ENCODE measurements around the gene NEDD4.
"Not testable (repeated sequence)": the region's sequence is repeated elsewhere in the genome, so short reads cannot be mapped to it uniquely, and the experiment has no call there.

NEDD4 gene

DNA sequence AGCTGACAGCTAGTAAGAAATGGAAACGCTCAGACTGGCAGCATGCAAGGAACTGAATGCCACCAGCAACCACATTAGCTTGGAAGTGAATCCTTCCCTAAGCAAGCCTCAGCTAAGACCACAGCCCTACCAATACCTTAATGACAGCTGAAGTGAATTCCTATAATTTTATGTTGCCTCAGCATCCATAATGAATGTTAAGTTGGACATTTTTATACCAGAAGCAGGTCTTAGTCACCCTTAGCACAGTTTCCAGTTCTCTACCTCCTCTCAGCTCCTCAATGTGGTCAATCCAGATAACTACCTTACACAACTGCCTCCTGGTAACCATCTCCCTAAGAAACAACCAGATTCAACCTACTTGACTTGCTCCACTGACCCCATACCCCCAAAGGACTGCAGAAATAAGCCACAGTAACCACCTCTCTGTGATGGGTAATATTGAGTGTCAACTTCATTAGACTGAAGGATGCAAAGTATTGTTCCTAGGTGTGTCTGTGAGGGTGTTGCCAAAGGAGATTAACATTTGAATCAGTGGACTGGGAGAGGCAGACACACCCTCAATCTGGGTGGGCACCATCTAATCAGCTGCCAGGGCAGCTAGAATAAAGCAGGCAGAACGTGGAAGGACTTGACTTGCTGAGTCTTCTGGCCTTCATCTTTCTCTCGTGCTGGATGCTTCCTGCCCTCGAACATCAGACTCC, 33.5 kb downstream of the NEDD4 start:
- H3K9me3 ChIP-seq (ENCODE audit: control insufficient read depth, low read length) = no peaks in the 10 kb centered on the region
- WGBS, 2 experiments (ENCODE audit: insufficient coverage in 2 of 2) = 87 to 90% methylated on average over 4 of the region's 4 CpGs
- no peaks in the 10 kb centered on the region for H3K36me3 ChIP-seq (ENCODE audit: control insufficient read depth, insufficient read depth, low read length)
- H3K4me3 ChIP-seq (ENCODE audit: extremely low read depth, insufficient read depth, low read length, poor library complexity, severe bottlenecking) = no peak overlapping the region
- H3K27ac ChIP-seq (ENCODE audit: low read depth, low read length, severe bottlenecking) = no peak overlapping the region
- H3K4me1 ChIP-seq (ENCODE audit: control insufficient read depth, insufficient read depth, low read length, poor library complexity, severe bottlenecking) = no peaks in the 10 kb centered on the region

DNA sequence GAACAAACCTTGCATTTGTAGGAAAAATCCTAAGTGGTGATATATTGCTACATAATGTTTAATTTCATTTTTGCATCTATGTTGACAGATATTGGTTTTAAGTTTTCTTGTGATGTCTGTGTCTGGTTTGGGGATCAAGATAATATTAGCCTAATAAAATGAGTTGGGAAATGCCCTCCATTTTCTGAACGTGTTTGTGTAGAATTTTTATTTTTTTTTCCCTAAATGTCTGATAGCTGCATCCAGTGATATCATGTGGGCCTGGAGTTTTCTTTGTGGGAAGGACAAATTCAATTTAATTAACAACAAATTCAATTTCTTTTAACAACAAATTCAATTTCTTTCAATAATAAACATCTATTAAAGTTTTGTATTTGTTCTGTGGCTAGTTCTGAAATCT, 35.1 kb downstream of the NEDD4 start:
- Histone ChIP-seq H3K27ac (ENCODE audit: low read depth, low read length, severe bottlenecking) (no peak overlapping the region), H3K36me3 (ENCODE audit: control insufficient read depth, insufficient read depth, low read length) (no peaks in the 10 kb centered on the region), H3K4me1 (ENCODE audit: control insufficient read depth, insufficient read depth, low read length, poor library complexity, severe bottlenecking) (no peaks in the 10 kb centered on the region), H3K4me3 (ENCODE audit: extremely low read depth, insufficient read depth, low read length, poor library complexity, severe bottlenecking) (no peak overlapping the region), H3K9me3 (ENCODE audit: control insufficient read depth, low read length) (no peaks in the 10 kb centered on the region)
- 80% methylated on average over 1 of the region's 1 CpG; no CpG with 5 or more reads in 1 of the 2 experiments for WGBS, 2 experiments (ENCODE audit: insufficient coverage in 2 of 2)

DNA sequence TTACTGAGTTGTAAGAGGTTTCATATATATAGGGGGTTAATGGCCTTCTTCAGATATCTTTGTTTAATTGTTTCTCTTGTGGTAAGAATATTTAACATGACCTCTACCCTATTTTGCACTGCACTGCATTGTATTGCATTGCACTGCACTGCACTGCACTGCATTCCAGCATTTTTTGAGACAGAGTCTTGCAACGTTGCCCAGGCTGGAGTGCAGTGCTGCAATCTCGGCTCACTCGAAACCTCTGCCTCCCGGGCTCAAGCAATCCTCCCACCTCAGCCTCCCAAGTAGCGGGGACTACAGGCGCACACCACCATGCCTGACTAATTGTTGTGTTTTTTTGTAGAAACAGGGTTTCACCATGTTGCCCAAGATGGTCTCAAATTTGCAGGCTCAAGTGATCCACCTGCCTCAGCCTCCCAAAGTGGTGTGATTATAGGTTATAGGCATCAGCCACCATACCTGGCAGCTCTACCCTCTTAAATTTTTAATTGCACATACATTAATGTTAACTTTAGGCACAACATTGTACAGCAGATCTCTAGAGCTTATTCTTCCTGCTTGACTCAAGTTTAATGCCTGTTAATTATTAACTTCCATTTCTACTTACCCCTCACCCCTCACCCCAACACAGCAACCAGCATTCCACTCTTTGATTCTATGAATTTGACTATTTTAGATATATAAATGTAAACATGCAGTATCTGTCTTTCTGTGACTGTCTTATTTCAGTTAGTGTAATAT, 38.4 kb downstream of the NEDD4 start:
- 74 to 100% methylated on average over 3 of the region's 6 CpGs for WGBS, 2 experiments (ENCODE audit: insufficient coverage in 2 of 2)

DNA sequence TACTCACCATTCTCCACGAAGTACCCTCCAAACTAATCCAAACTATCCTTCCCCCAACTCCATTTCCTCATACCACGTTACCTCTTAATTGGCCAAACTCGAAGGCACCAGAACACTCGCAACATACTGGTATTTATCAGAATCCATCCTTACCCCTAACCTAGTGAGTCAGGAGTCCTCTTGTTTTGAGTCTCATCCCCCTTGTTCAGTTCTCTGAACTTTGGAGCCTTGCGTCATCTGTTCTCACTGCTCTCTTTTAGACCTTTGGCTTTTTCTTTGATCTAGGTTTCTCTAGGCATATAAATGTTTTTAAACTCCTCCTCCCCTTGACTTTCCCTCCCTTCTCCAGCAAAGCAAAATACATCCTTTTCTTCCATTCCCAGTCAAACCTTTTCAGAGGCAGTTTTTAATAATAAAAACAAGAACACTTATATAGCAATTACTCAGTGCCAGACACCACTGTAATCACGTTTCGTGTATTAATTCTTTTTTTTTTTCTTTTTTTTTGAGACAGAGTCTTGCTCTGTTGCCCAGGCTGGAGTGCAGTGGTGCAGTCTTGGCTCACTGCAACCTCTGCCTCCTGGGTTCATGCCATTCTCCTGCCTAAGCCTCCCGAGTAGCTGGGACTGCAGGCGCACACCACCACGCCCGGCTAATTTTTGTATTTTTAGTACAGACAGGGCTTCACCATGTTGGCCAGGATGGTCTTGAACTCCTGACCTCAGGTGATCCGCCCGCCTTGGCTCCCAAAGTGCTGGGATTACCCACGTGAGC, 40.7 kb downstream of the NEDD4 start:
- 95 to 97% methylated on average over 11 to 12 of the region's 14 CpGs for WGBS, 2 experiments (ENCODE audit: insufficient coverage in 2 of 2)
- not testable (repeated sequence) for H3K36me3 ChIP-seq (ENCODE audit: control insufficient read depth, insufficient read depth, low read length); H3K4me3 ChIP-seq (ENCODE audit: extremely low read depth, insufficient read depth, low read length, poor library complexity, severe bottlenecking); H3K4me1 ChIP-seq (ENCODE audit: control insufficient read depth, insufficient read depth, low read length, poor library complexity, severe bottlenecking); H3K9me3 ChIP-seq (ENCODE audit: control insufficient read depth, low read length); H3K27ac ChIP-seq (ENCODE audit: low read depth, low read length, severe bottlenecking)

More for the DNA sequence above, 38.4 kb downstream of the NEDD4 start:
- Histone ChIP-seq H3K4me1 (ENCODE audit: control insufficient read depth, insufficient read depth, low read length, poor library complexity, severe bottlenecking) (no peaks in the 10 kb centered on the region), H3K9me3 (ENCODE audit: control insufficient read depth, low read length) (no peaks in the 10 kb centered on the region), H3K36me3 (ENCODE audit: control insufficient read depth, insufficient read depth, low read length) (no peaks in the 10 kb centered on the region), H3K27ac (ENCODE audit: low read depth, low read length, severe bottlenecking) (no peak overlapping the region), H3K4me3 (ENCODE audit: extremely low read depth, insufficient read depth, low read length, poor library complexity, severe bottlenecking) (no peak overlapping the region)

DNA sequence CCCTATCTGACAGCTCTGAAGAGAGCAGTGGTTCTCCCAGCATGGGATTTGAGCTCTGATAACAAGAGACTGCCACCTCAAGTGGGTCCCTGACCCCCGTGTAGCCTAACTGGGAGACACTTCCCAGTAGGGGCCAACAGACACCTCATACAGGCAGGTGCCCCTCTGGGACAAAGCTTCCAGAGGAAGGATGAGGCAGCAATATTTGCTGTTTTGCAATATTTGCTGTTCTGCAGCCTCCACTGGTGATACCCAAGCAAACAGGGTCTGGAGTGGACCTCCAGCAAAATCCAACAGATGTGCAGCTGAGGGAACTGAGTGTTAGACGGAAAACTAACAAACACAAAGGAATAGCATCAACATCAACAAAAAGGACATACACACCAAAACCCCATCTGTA, 48.8 kb downstream of the NEDD4 start:
- H3K4me1 ChIP-seq (ENCODE audit: control insufficient read depth, insufficient read depth, low read length, poor library complexity, severe bottlenecking); H3K9me3 ChIP-seq (ENCODE audit: control insufficient read depth, low read length); H3K4me3 ChIP-seq (ENCODE audit: extremely low read depth, insufficient read depth, low read length, poor library complexity, severe bottlenecking); H3K27ac ChIP-seq (ENCODE audit: low read depth, low read length, severe bottlenecking): not testable (repeated sequence)
- H3K36me3 ChIP-seq (ENCODE audit: control insufficient read depth, insufficient read depth, low read length) = peaks cover 14% of the 10 kb centered on the region
- 95% methylated on average over 2 of the region's 2 CpGs; no CpG with 5 or more reads in 1 of the 2 experiments for WGBS, 2 experiments (ENCODE audit: insufficient coverage in 2 of 2)

DNA sequence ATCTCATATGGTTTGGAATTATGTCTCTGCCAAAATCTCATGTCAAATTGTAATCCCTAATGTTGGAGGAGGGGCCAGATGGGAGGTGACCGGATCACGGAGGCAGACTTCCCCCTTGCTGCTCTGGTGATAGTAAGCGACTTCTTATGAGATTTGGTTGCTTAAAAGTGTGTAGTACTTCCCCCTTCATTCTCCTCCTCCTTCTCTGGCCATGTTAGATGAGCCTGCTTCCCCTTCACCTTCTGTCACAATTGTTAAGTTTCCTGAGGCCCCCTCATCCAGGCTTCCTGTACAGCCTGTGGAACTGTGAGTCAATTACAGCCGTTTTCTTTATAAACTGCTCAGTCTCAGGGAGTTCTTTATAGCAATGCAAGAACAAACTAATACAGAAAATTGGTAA, 51.1 kb downstream of the NEDD4 start:
- H3K4me1 ChIP-seq (ENCODE audit: control insufficient read depth, insufficient read depth, low read length, poor library complexity, severe bottlenecking) = no peaks in the 10 kb centered on the region
- no peak overlapping the region for H3K4me3 ChIP-seq (ENCODE audit: extremely low read depth, insufficient read depth, low read length, poor library complexity, severe bottlenecking)
- peaks cover 17% of the 10 kb centered on the region for H3K36me3 ChIP-seq (ENCODE audit: control insufficient read depth, insufficient read depth, low read length)
- WGBS, 2 experiments (ENCODE audit: insufficient coverage in 2 of 2) = no CpG with 5 or more reads among the region's 4 CpGs
- H3K9me3 ChIP-seq (ENCODE audit: control insufficient read depth, low read length) = peaks cover 6% of the 10 kb centered on the region
- H3K27ac ChIP-seq (ENCODE audit: low read depth, low read length, severe bottlenecking) = no peak overlapping the region

DNA sequence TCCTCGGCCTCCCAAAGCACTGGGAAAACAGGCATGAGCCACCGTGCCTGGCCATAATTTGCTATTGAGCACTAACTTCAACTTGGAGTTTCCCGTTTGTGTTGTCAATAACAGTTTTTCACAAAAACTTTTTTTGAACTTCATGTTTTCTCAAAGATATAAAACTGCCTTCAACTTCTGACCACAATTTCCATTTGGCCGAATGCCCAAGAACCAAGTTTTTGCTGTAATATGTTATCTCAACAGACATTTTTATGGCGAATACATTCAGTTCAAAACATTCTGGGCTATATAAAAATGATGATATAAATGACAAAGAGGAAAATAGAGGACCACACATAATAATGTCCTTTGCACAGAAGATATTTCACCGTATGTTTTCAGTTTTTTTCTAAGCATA, 56.4 kb downstream of the NEDD4 start:
- H3K4me1 ChIP-seq (ENCODE audit: control insufficient read depth, insufficient read depth, low read length, poor library complexity, severe bottlenecking) = no peaks in the 10 kb centered on the region

DNA sequence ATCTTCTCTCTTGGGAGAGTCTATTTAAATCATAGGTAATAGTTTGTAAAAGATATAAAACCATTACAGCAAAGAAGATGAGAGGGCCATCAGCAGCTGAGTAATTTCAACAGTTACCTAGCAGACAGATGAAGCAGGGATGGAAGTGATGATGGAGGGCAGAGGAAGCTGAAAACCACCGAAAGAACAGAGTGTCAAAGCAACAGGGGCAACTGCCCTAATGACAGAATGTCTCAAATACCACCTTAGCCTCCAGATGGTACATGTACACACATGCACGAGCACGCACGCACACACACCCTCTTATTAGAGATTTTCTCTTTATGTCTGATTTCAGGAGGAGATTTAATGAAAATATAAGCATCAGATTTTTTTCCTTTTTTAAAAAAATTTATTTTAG, 64.5 kb downstream of the NEDD4 start:
- WGBS, 2 experiments (ENCODE audit: insufficient coverage in 2 of 2) = 100% methylated on average over 1 of the region's 4 CpGs; no CpG with 5 or more reads in 1 of the 2 experiments
- peaks cover 4% of the 10 kb centered on the region for H3K9me3 ChIP-seq (ENCODE audit: control insufficient read depth, low read length)
- no peaks in the 10 kb centered on the region for H3K36me3 ChIP-seq (ENCODE audit: control insufficient read depth, insufficient read depth, low read length)
- H3K27ac ChIP-seq (ENCODE audit: low read depth, low read length, severe bottlenecking) = no peak overlapping the region
- H3K4me3 ChIP-seq (ENCODE audit: extremely low read depth, insufficient read depth, low read length, poor library complexity, severe bottlenecking) = no peak overlapping the region
- H3K4me1 ChIP-seq (ENCODE audit: control insufficient read depth, insufficient read depth, low read length, poor library complexity, severe bottlenecking) = no peaks in the 10 kb centered on the region

More for the DNA sequence above, 56.4 kb downstream of the NEDD4 start:
- Histone ChIP-seq H3K27ac (ENCODE audit: low read depth, low read length, severe bottlenecking) (no peak overlapping the region), H3K36me3 (ENCODE audit: control insufficient read depth, insufficient read depth, low read length) (peaks cover 4% of the 10 kb centered on the region), H3K9me3 (ENCODE audit: control insufficient read depth, low read length) (peaks cover 7% of the 10 kb centered on the region), H3K4me3 (ENCODE audit: extremely low read depth, insufficient read depth, low read length, poor library complexity, severe bottlenecking) (no peak overlapping the region)
- WGBS, 2 experiments (ENCODE audit: insufficient coverage in 2 of 2) = 92% methylated on average over 3 of the region's 6 CpGs

DNA sequence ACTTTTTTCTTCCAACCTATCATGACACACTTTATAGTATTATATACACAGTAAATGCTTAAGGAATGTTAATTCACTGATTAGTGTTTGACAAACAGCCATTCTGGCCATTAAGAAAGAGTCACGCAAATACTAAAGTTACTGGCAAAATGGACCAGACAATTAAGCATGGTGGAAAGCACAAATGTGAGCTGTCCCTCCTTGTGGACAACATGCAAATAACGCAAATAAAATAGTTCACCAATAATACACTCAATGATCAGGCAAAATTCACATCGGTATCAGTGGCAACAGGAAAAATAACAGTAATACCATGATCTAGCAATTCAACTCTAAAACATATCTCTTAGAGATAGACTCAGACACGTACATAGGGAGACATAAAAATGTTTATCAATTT, 71.7 kb downstream of the NEDD4 start:
- Histone ChIP-seq H3K4me3 (ENCODE audit: extremely low read depth, insufficient read depth, low read length, poor library complexity, severe bottlenecking) (no peak overlapping the region), H3K4me1 (ENCODE audit: control insufficient read depth, insufficient read depth, low read length, poor library complexity, severe bottlenecking) (peaks cover 3% of the 10 kb centered on the region), H3K36me3 (ENCODE audit: control insufficient read depth, insufficient read depth, low read length) (no peaks in the 10 kb centered on the region), H3K9me3 (ENCODE audit: control insufficient read depth, low read length) (no peaks in the 10 kb centered on the region), H3K27ac (ENCODE audit: low read depth, low read length, severe bottlenecking) (no peak overlapping the region)
- WGBS, 2 experiments (ENCODE audit: insufficient coverage in 2 of 2) = 89 to 94% methylated on average over 1 to 3 of the region's 4 CpGs

DNA sequence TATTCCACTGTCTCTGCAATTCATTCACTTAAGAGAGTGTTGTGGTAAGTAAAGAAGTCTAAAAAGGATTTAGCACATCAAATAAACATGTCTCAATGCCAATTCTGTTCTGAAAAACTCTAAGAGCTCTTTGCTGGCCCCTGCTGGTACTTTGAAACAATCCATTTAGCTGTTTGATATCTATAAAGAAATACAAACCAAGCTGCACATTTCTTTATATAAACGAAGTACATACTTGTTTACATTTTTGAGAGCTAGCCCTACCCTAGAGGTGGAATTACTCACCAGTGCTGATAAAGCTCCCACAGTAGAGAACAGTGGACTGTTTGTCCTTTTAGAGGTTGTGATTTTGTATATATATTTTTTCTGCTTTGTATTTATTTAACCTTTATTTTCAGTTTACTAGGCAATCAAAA, 75.5 kb downstream of the NEDD4 start:
- H3K27ac ChIP-seq (ENCODE audit: low read depth, low read length, severe bottlenecking) = no peak overlapping the region
- no CpG with 5 or more reads among the region's 1 CpG for WGBS, 2 experiments (ENCODE audit: insufficient coverage in 2 of 2)
- H3K4me1 ChIP-seq (ENCODE audit: control insufficient read depth, insufficient read depth, low read length, poor library complexity, severe bottlenecking) = peaks cover 19% of the 10 kb centered on the region

More for the DNA sequence above, 75.5 kb downstream of the NEDD4 start:
- Histone ChIP-seq H3K9me3 (ENCODE audit: control insufficient read depth, low read length) (no peaks in the 10 kb centered on the region), H3K4me3 (ENCODE audit: extremely low read depth, insufficient read depth, low read length, poor library complexity, severe bottlenecking) (no peak overlapping the region), H3K36me3 (ENCODE audit: control insufficient read depth, insufficient read depth, low read length) (no peaks in the 10 kb centered on the region)
